RWPE1 (cell line): ENCODE results near the gene LDB3.
A peak's percentile ranks its signal among the peaks of the same experiment; 100 is the strongest.

Source experiments
- CTCF ChIA-PET: fragments of 350-600 bp; sonication (Branson Sonifier 250); formaldehyde crosslinking; extraction: SDS; loops from one replicate; lab custom pipeline; 2021; lab: Yijun Ruan, JAX
- POLR2A ChIA-PET: fragments of 400-600 bp; formaldehyde crosslinking; extraction: SDS; loops from one replicate; lab custom pipeline; 2020; ENCODE audit warnings: antibody characterized with exemption; ENCODE audit not compliant: low non-redundant PET; lab: Yijun Ruan, JAX
- DNase-seq: peaks from one replicate; pipeline ENCODE4 v3.0.0; 2012; ENCODE audit warnings: low spot score
- H3K27ac ChIP-seq: fragments of 450-650 bp; 2 replicates; pipeline ENCODE4 v1.5.1; 2017
- TF ChIP-seq, protein P1 (sequence below): fragments of 450-650 bp; conservative IDR thresholded peaks from 2 replicates; pipeline ENCODE4 v1.5.1; 2017; ENCODE audit warnings: low read depth, mild to moderate bottlenecking

Gene LDB3

DNA sequence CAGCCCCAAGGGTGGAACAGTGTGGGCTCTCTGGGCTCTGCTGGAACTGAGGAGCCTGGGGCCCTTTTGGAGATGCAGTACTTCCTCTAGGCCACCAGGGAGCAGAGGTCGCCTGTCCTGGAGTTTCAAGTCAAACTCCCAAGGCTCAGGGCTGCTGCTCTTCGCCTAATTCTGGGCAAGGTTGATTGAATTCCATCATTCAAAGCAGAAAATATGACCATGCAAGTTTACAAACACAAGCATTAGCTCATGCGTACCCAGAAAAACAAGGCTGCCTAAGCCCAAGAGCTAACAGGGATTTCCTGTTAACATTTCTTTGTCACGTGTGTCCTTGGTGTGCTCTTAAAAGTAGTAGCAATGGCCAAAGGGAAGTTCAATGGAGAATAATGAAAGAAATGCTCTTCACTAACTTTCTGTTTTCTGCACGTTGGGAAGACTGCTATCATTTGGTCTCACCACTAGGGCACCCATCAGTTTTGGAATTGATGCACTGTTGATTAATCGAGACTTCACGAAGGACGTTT is 20.1 kb downstream of the LDB3 start:
- POLR2A ChIA-PET, result no interaction called here

DNA sequence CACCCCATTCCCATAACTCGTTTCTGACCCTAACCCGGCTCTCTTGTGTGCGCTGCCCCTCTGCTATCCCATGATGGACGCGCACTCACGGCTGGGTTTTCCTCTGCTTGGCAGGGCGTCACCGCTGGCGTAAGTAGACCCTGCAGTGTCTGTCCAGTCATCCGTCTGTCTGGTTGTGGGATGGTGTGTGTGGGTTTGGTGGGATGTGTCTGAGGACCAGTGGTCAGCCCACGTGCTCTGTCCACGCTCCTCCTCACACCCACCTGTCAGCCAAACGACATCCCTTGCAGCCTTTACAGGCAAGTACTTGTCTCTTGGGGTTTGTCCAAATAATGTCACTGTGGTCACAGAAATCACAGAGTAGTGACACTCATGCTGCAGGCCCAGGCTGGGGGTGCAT is 20.8 kb downstream of the LDB3 start:
- ChIA-PET CTCF (interaction anchor here (0.6 to 1.3 kb wide), 4 partner anchors 9 to 280 kb away, joined by 3 to 4 read pairs (median 4); no protein-coding TSS in a partner anchor), POLR2A (no interaction called here)
- TF ChIP-seq, protein P1, sequence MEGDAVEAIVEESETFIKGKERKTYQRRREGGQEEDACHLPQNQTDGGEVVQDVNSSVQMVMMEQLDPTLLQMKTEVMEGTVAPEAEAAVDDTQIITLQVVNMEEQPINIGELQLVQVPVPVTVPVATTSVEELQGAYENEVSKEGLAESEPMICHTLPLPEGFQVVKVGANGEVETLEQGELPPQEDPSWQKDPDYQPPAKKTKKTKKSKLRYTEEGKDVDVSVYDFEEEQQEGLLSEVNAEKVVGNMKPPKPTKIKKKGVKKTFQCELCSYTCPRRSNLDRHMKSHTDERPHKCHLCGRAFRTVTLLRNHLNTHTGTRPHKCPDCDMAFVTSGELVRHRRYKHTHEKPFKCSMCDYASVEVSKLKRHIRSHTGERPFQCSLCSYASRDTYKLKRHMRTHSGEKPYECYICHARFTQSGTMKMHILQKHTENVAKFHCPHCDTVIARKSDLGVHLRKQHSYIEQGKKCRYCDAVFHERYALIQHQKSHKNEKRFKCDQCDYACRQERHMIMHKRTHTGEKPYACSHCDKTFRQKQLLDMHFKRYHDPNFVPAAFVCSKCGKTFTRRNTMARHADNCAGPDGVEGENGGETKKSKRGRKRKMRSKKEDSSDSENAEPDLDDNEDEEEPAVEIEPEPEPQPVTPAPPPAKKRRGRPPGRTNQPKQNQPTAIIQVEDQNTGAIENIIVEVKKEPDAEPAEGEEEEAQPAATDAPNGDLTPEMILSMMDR, result no peak
- DNase-seq, result no peak
- no peak overlapping the region for H3K27ac ChIP-seq

More for the DNA sequence above, 20.1 kb downstream of the LDB3 start:
- CTCF ChIA-PET, result interaction anchor here (0.6 to 1.3 kb wide), 6 partner anchors 9 to 281 kb away, joined by 3 to 5 read pairs (median 4); no protein-coding TSS in a partner anchor
- peak; percentile 60 for DNase-seq
- TF ChIP-seq, protein P1, result peak; percentile 73
- H3K27ac ChIP-seq, result no peak overlapping the region

DNA sequence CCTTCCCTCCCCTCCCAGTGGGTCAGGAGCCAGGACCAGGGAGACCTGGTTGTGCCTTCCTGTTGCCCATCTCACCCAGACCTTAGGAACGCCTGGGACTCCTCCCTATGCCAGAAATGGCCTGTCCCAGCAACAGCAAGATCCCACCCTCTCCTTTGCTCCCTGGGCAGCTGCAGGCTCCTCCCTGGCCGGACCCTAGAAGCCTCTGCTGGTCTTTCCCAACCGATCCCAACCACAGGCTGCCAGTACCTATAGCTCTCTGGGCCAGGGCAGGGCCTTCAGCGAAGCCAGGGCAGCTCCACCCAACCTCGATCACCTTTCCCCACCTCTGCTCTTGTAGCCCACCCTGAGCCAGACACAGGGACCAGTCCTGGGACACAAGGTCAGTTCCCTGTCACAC is 21.9 kb downstream of the LDB3 start:
- TF ChIP-seq, protein P1, result no peak
- no peak for DNase-seq
- ChIA-PET CTCF (interaction anchor here (0.7 kb wide), 1 partner anchor 9 kb away, joined by 3 read pairs; no protein-coding TSS in a partner anchor), POLR2A (no interaction called here)
- H3K27ac ChIP-seq, result no peak overlapping the region

DNA sequence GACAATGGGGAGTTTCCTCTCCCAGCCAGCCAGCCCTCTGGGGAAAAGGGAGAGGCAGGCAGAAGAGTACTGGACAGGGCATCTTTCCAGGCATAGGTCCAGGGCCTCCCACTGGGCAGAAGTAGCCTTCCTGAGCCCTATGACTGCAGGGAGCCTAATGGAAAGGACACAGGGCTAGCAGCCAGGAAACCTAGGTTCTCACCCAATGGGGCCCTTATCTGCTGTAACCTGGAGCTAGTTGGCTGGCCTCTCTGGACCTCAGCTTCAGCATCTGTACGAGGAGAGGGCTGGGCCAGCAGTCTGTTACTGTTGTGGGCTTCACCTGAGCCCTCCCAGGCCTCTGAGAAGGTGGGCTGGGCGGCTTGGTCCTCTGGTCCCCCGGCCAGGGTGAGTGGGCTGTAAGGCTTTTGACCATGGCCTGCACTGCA is 22.4 kb downstream of the LDB3 start:
- no peak overlapping the region for H3K27ac ChIP-seq
- TF ChIP-seq, protein P1, result no peak
- no peak for DNase-seq
- ChIA-PET POLR2A (no interaction called here), CTCF (interaction anchor here (0.7 kb wide), 1 partner anchor 9 kb away, joined by 3 read pairs; no protein-coding TSS in a partner anchor)

DNA sequence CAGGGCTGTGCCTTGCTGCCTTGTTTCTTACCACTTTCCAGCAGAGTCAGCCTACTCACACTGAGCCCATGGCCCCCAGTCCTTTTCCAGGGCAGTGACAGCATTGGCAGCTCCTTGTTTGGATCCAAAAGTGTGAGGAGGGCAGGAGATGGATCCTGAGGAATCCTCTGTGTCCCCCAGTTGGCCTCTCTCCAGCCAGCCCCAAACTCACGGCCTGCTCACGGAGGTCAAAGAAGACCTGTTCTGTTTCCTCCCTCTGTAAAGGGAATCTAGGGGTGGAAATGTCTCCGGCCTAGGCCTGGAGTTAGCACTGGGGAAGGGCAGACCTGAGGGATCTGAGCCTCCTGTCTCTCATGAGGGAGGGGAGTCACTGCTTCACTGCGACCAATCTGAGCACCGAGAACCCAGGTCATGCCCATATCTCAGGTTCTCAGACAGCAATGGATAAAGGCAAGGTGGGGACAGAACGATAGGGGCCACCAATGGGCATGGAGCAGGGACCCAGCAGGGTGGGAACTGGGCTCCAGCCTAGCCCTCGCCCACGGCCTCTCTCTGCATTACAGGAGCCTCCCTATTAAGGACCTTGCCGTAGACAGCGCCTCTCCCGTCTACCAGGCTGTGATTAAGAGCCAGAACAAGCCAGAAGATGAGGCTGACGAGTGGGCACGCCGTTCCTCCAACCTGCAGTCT is 23.2 kb downstream of the LDB3 start:
- DNase-seq, result no peak
- CTCF ChIA-PET, result no interaction called here
- TF ChIP-seq, protein P1, result no peak
- POLR2A ChIA-PET, result no interaction called here
- no peak overlapping the region for H3K27ac ChIP-seq

DNA sequence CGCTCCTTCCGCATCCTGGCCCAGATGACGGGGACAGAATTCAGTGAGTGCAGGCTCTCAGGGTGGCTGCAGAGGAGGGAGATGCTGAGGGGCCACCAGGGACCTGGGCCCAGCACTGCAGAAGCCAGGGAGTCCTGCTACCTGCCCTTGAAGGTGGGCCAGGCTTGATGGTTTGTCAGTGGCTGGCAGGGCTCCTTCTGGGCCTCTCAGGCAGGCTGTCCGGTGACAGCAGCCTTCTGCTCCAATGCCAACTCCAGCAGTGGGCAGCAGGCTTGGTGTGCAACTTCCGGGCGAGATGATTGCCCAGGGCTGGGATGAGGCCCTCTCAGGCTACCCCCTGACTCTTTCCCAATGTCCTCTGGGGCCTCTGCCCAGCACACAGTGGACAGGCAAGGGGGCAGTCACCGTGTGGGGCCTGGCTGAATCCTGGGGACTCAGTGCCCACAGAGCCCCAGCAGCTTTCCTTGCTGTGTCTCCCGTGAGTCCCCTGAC is 23.8 kb downstream of the LDB3 start:
- no peak for DNase-seq
- TF ChIP-seq, protein P1, result no peak
- ChIA-PET CTCF (no interaction called here), POLR2A (no interaction called here)
- H3K27ac ChIP-seq, result no peak overlapping the region
